Activated CD4-positive, alpha-beta T cell treated with anti-CD3 and anti-CD28 coated beads for 1 hour (primary cell): ENCODE data around the gene KIF26A.

ENCODE experiments used
- DNase-seq: peaks from one replicate; pipeline ENCODE4 v3.0.0-alpha.2; 2020

The KIF26A gene

DNA sequence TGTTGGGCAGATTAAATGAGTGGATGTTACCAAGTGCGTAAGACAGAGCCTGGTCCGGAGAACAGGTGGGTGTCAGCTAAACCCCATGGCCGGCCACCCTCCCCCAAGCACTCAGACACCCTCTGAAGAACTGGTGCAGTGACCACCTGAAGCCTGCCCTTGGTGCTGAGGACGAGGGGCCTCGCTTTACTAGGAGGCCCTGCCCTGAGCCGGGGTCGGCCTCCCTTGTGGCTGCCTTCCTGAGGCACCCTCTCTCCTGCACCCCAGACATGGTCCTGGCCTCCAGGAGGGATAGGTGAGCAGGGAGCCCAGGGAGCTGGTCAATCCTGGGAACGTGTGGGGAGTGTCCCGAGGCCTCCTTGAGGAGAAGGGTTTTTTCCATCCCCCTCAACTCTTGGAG, 4.9 kb upstream of the KIF26A start:
- no peak for DNase-seq

DNA sequence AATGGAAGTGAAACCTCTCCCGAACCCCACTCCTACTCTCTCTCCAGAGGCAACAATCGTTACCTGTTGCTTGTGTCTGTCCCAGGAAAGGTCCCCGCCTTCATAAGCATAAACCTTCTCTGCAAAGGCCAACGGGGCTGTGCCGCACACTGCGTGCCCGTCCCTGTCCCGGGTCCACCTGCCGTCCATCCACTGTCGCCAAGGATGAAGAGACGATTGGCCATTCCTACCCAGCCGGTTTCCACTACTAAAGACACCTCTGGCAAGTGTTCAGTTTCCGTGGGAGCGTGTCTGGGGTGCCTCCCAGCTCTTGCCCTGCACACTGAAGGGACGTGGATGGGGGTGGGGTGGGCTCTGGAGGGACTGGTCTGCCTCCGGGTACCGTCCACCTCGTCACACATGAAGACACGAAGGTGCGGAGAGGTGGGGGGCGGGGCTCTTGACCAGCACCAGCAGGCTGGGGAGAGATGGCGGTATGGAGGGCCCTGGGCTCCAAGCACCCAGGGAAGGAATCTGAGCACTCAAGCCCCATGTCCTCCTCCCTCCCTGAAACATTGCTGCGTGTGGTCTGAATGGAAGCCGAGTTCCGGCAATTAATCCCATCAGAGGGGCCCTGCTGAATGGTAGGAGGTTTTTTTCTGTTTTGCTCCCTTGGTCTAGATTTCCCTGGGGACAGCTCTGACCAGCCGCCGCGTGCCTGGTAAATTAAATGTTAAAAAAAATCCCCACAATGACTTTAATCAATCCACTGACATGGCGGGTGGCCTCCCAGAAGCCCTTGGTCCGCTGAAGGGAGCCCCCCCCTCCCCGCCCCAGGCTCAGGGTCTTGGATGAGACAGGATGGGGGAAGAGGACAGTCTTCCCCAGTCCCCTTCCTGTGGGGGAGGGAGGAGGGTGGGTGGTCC, 4.1 kb upstream of the KIF26A start:
- no peak for DNase-seq

DNA sequence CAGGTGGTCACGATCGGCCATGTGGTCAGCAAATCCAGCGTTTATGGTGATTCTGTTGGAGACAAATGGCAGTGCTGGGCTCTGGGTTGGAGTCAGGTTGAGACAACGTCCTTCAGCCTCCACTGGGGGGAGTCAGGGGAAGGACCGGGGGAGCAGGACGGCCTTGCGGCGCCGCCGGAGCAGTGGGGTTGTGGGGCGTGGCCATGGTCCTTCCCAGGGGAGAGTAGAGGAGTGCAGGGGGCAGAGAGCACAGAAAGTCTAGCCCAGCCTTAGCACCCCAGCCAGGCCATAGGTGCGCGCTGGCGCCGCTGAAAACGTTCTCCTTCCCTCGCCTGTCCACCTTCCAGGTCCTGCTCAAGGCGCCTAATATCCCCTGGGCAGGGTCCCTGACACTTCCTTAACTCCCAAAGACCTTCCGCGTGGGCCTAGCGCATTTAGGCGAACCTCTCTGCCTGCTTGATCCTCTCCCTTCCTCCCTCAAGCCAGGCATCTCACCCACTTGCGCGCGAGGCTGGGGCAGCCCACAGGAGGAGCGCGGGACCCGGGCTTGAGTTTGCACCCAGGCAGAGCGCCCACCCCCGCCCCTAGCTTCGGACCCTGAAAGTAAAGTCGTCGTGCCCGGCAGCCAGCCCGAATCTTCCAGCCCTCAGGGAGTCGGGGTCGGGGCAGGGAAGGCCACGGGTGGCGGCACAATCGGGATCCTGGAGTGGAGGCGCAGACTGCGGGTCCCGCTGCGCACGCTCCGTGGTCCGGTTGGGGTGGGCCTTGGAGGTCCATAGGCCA, 3.1 kb upstream of the KIF26A start:
- DNase-seq = no peak

DNA sequence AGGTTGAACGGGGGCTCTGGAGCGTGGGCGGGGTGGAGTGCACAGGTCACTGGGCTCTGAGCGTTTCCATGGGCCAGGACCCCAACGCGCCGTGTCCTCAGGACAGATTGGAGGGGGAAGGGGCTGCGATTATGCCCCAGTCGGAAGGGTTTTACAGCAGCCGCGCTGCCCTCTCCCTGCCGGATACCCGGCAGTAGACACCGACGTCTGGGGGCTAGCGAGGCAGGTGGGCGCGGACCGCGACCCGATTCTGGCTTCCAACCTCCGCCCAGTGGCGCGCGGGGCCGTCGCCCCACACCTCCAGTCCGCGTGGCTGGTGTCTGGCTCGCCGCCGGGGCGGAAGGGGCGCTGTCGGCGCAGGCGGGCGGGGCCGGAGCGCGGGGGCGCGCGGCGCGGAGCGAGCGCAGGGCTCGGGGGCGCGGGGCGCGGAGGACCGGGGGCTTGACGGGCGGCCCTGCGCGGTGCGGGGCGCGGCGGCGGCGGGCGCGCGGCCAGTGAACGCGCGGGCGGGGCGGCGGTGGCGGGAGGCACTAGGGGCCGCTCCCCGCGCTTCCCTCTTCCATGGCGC, 2.4 kb upstream of the KIF26A start:
- no peak for DNase-seq

DNA sequence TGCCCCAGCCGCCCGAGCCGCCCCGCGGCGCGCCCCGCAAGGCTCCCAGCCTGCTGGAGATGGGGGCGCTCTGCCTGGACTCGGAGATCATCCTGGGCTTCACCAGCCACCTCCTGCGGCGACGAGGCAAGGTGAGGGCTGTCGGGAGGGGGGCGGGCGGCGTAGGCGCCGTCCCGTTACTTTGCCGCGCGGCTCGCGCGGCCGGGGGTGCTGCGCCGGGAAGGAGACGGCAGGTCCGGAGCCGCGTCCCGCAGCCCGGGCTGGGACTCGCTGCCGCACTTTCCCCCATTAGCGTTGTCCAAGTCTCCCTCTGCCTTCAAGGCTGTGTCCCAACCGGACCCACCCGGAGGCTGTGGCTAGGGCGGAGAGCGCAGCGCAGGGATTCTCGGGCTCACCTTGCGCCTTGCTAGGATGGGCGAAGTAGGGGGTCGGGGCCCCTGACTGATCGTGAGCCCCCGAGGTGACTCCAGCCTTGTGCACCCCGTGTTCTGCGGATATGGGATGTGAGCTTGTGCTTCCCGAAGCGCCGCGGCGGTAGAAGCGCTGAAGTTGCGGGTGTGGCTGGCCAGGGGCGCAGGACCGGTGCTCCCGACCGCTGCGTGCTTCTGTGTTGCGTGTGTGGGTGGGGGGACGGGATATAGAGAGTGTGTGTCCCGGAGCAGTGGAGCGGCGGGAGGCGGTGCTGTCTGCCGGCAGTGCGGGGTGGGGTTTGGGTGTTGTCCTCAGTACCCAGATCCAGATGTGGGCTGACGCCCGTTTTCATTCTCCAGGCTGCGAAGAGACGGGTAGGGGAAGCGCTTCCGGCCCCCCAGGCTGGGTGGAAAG, 1.7 kb upstream of the KIF26A start:
- no peak for DNase-seq

DNA sequence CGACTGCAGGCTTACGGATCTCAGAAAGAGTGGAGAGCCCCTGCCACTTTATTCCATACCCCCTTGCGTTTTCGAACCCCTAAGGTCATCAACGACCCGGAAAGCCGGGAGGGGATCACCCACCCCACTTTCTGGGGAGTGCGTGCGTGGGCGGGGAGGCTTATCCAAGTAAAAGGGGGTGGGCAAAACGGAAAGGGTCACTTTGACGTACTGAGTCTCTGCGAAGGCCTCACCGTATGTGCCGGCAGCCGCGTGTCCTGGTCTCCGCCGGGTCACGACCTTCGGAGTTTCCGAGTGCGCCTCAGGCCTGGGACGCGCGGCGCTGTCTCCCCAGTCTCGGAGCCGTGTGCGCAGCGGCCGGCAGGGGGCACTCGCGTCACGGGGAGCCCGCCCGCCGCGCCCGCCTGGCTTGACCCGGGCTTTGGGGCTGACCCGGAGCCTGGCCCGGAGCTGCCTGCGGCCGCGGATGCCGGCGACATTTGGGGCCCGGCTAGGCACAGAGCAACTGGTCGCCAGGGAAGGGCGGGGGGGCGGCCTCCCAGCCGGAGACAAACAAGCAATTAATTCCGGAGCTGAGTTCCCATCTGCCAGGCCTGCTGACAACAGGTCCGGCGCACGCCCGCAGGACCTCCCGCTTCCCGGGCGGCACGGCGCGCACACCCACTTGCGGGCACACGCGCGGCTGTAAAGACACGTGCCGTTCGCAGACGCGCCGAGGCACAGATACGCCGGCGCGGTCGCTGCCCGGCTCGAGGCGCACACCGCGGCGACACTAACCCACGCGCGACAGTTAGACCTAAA, 890 bp upstream of the KIF26A start:
- peak; percentile 35 for DNase-seq

DNA sequence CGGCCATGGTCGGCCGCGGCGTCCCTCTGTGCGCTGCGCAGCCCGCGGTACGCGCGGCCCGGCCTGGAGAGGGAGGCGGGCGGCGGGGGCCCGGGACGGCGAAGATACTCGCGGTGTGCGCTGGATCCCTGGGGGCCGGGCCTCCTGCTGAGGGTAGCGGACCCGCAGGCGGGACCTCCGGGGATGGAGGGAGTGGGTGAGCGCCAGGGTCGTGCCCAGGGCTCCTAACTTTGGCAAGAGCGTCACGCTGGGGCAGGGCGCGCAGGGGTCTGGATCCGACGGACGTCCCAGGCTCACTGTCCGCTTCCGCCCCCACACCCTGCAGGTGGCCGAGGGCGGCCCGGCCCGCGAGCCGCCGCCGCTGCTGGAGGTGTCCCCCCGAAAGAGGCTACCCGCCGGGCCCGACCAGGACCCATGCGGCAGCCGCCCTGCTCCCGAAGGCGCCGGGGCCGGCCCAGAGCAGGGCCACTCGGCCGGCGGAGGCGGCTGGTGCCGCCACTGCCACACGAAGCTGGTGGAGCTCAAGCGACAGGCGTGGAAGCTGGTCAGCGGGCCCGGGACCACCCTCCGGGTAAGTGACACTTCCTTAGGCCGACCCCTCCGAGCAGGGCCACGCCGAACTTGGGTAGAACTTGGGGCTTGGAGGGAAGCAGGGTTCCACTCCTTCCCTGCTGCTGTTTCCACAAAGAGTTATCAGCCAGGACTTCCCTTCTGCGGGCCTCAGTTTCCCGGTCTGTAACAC, 502 bp downstream of the KIF26A start:
- DNase-seq = no peak

DNA sequence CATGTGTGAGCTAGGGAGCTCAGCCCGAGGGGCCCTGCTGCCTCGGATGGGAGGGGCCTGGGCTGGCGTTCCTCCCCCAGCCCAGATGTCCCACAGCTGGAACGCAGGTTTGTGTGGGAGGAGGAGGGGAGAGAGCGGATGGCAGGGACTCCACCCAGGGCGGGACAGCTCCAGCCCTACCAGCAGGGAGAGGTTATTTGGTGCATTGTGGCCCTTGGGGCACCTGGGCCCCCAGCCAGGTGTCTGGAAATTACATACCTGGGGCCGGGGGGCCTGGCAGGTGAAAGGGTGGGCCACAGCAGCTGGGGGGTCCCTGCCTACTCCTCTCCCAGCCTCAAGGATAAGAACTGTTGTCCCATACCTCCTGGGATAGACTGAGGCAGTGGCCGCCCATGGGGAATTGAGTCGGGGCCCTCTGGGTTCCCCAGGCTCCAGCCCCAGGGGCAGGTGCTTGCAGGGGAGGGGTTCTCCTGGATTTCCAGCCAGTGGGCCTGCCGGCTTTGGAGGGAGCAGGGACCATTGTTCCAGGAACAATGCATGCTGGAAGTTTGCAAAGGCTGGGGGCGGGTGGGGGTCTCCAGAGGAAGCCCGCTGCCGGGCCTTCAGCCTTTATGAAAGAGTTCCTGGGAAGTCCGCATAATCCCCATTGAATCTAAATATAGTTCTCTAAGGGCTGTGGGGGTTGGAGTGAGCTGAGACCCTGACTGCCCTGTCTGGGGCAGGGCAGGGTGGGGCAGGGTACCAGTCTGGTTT, 1.2 kb downstream of the KIF26A start:
- DNase-seq = no peak

DNA sequence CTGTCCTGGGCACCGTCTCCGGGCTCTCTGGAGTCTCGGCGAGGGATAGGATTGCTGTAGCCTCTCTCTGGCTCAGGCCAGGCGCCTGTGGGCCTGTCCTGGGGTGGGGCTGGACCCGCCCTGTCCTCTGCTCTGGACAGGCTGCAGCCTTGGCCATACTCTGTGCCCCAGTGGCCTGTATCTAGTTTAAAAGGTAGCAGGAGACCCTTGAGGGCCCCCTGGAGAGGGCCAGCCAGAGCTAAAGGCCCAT, 1.8 kb downstream of the KIF26A start:
- no peak for DNase-seq

DNA sequence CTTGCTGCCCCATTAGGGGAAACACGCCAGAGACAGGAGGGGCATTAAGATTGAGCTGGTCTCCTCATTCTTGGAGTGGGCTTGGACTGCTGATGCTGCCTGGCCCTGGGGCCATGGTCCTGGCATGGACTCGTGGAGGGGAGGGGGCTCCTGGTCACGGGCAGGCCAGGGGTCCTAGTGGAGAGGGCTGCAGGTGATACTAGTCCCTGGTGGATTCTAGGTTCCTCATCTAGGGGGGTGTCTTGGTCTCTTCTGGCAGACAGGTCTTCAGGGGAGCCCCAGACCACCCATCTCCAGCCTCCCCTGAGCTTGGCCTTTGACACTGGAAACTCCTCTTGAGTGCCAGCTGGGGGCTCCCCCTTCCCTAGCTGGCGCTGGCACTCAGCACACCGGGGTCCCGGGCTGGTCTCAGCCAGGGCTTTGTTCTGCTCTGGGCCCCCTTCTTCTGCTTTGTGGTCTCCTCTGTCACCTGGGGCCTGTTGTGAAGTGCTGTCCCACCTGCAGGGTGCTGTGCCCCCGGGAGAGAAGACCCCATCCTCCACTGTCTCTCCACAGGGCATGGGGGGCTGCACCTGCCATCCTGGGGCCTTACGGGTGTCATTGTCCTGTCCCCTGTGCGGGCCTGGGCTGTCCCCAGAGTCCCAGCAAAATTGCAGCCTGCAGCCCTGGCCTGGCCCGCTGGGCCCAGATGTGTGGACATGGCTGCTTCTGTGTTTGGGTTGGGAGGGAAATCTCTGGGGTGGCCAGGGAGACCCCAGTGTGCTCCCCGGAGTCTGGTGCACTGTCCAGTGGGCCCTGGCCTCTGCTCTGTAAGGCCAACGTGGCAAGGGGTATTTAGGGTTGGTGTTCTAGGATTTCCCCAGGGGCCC, 2.3 kb downstream of the KIF26A start:
- DNase-seq = no peak

DNA sequence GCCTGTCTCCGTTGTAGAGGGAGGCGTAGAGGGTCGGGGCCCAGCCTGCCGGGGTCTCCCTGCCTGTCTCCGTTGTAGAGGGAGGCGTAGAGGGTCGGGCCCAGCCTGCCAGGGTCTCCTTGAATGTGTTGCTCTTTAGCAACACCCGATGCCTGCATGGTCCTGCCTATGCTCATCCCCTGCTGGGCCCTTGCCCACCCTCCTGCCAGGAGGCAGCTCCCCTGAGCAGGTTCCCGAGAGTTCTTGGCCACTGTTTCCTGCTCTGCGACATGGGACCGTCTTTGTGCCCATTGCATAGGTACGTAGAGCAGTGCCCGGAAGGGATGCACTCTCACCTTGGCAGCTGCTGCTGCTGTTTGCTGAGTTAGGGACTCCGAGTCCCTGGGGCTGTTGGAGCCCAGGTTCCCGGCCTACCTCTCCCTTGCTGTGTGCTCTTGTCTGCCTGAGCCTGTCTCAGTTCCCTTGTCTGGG, 3.3 kb downstream of the KIF26A start:
- DNase-seq = no peak

DNA sequence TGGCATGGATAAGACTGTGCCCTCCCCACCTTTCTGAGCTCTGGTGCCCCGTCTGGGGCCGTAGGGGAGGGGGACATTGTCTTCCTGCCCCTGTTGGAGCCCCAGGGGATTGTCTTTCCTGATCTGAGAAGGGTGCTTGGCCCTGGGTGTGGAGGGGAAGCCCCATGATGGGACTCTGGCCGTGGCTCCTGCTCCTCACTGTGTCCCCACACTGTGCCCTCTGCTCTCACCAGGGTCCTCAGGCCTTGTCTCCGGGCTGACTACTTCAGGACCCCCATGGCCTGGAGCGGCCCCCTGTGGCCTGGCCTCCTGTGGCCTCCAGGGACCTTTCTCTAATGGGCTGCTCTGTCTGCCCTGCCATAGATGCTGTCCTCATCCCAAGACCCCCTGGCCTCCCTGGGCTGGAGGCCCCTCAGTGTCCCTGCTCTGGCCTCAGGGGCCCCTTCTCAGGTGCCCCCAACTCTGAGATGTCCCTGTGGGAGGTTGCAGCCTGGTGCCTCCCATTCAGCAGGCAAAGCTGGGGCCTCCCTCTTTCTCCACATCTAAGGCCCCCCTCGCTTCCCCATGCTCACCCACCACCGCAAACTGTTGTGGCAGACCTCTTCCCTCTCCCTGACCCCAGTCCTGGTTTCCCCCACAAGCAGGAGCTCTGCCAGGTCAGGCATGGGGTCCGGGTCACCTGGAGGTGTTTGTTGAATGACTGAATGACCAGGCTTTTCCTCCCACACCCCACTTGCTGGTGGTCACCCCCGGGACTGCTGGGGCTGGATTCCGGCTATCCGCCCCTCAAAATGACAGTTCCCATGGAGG, 4.0 kb downstream of the KIF26A start:
- DNase-seq = no peak

DNA sequence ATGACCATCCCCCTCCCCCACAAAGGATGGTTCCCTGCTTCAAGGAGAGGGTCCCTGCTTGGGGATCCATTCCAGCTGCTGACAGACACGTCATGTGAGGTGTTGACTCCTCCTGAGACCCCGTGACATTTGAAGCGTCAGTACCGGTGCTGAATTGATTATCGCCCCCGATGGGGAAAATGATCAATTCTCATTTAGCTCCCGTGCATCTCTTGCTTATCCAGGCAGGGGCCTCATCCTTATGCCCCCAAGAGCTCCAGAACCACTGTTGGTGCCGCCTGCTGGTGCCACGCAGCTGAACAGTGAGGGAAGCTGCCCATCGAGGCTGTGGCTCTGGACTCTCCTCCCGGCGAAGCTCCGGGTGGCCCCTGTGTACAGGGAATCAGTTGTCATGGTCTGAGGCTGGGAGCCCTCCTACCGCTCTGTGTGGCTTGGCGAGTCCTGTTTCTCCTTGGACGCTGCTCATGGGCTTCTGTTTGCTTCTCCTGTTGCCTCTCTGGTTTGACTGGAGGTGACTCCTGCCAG, 4.6 kb downstream of the KIF26A start:
- no peak for DNase-seq

DNA sequence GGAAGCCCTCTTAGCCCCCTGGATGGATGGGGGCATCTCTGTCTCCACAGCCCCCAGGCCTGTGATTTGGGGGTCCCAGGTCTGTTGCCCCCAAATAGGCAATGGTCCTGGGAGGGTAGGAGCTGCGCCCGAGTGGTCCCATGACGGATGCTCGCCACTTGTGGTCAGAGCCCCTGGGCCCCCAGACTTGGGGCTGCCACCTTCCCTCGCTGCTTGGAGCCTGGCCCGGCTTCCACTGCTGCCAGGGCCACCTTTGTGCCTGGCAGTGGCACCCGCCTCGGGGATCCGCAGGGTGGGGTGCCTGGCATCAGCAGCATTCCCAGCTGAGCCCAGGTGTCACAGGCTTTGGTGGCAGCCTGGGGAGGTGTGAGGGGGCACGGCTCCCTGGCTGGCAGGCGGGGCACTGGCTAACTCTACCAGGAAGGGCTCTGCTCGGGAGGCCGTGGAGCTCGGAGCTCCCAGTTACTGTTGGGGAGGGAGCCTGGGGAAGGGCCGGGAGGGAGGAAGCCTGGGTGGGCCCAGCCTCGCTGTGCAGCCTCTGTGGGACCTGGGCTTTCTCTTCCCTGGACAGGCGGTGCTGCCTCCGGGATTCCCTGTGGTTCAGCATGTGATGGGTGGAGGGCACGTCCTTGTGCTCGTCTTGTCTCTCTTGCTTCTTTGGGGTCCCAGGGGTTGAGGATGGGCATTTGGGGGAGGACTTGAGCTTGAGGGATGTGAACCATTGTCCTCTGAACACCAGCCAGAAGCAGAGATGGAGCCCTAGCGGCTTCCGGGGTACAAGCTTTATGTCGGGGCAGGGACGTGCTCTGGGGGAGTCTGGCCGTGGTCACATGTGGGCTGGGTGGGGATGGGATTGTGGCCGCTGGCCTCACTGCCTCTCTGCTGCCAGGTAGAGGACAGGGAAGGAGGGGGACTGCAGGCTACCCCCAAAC, 5.4 kb downstream of the KIF26A start:
- DNase-seq = no peak

DNA sequence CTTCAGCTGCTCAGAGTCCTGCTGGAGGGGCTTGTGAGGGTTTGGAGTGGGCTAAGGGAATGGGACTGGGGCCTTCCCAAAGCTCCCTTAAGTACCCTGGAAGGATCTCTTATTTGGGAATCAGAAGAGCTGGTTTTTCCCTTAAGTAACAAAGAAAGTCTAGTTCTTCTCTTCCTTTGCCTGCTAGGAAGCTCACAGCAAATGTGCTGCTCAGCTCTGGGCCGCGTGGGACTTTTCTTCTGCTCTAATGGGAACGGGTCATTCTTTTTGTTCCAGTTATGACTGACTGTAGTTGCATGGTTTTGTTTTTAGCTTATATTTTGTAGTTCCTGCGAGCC, 6.0 kb downstream of the KIF26A start:
- no peak for DNase-seq

DNA sequence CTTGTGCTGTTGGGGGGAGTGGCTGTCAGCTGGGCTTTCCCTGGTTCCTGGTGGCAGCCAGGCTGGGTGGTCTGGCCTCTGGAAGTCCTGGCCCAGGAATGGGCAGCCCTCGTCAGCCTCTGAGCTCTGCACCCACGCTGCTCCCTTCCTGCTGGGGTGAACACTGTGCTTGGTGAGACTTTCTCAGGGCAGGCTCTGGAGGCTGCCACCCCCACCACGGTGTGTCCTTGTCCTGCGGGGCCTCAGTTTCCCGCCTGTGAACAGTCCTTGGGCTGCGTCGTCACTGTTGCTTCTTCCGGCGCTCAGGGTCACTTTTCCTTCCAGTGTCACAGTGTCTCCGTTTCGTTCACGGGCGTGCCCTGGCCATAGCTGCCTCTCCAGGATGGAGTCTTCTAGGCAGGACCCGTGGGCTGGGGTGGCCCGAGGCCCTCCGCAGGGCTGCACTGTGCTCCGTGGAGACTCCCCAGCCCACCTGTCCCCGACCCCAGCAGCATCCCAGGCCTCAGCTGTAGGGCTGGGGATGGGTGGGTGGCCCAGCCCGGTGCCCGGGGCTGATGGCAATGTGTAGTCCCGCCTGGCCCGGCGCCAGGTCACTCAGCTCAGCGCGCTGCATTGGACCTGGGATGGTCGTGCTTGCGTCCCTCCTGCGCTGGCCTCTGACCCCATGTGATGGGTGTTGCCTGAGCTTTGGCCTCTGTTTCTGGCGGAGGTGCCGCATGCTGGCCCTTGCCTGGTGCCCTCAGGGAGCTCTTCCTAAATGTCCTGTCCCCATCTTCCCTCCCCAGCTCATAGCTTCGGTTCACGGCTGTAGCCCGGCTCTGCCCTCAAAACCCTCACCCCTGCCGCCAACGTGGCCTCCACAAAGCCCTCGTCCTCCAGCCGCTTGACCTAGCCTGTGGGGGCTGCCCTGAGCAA, 6.8 kb downstream of the KIF26A start:
- no peak for DNase-seq
